ENCODE measurements around the gene CENPP.

The CENPP gene

GRCh38 chr9:92513349-92513748, 187.6 kb downstream of the CENPP start:
- no peak for DNase-seq

- no peak for DNase-seq
These were observed 188.9 kb downstream of the CENPP start for GRCh38 chr9:92514635-92515034.

GRCh38 chr9:92516521-92516920, 190.8 kb downstream of the CENPP start:
- no peak for DNase-seq

- no peak for DNase-seq
These were observed 191.3 kb downstream of the CENPP start for GRCh38 chr9:92517046-92517445.

- DNase-seq = no peak
These were observed 192.4 kb downstream of the CENPP start for GRCh38 chr9:92518199-92518598.

GRCh38 chr9:92520837-92521236, 195.1 kb downstream of the CENPP start:
- no peak for DNase-seq

GRCh38 chr9:92522983-92523970, 197.5 kb downstream of the CENPP start:
- no peak for DNase-seq

- DNase-seq = no peak
These were observed 199.1 kb downstream of the CENPP start for GRCh38 chr9:92524881-92525280.

GRCh38 chr9:92525306-92525705, 199.6 kb downstream of the CENPP start:
- no peak for DNase-seq

- no peak for DNase-seq
These were observed 201.6 kb downstream of the CENPP start for GRCh38 chr9:92527291-92527828.

- no peak for DNase-seq
These were observed 202.2 kb downstream of the CENPP start for GRCh38 chr9:92527832-92528521.

- DNase-seq = no peak
These were observed 202.7 kb downstream of the CENPP start for GRCh38 chr9:92528522-92528849.

- DNase-seq = no peak
These were observed 203.4 kb downstream of the CENPP start for GRCh38 chr9:92529124-92529523.

- no peak for DNase-seq
These were observed 205.1 kb downstream of the CENPP start for GRCh38 chr9:92530893-92531292.

- DNase-seq = no peak
These were observed 208.5 kb downstream of the CENPP start for GRCh38 chr9:92534204-92534603.

GRCh38 chr9:92534674-92535073, 208.9 kb downstream of the CENPP start:
- DNase-seq = no peak

GRCh38 chr9:92535940-92536850, 210.4 kb downstream of the CENPP start, which contains the start of gene ECM2:
Gene ECM2, minus strand, starts transcription at chr9:92535990. Its CDS starts 13,124 bp downstream, at chr9:92522866.
- DNase-seq = no peak

GRCh38 chr9:92538541-92538940, 212.8 kb downstream of the CENPP start:
- DNase-seq = no peak

- DNase-seq = no peak
These were observed 218.2 kb downstream of the CENPP start for GRCh38 chr9:92543972-92544371.

- no peak for DNase-seq
These were observed 219.3 kb downstream of the CENPP start for GRCh38 chr9:92545002-92545510.

GRCh38 chr9:92547356-92547755, 221.6 kb downstream of the CENPP start:
- DNase-seq = no peak

- no peak for DNase-seq
These were observed 225.0 kb downstream of the CENPP start for GRCh38 chr9:92550765-92551164.
